ENCODE measurements around the gene ADGRG2.

ADGRG2 gene

GRCh38 chrX:18951032-18951431 lies 171.2 kb downstream of the ADGRG2 start:
- DNase-seq, result no peak

DNA sequence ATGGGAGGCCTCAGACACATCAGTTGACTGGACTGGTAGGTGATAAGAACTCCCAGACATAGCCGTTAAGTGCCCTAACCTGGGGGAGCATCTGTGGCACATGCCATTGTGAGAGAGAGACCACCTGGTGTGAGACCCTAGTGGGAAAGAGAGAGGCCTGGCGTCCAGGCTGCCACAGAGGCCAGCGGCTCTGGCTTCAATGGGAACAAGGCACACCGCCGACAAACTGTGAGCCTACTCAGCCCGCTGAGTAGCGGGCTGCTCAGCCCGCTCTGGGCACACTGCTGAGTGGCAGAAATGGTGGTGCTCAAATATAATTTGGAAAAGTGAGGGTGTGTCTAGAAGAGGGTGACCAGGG lies 172.3 kb downstream of the ADGRG2 start:
- DNase-seq, result no peak

DNA sequence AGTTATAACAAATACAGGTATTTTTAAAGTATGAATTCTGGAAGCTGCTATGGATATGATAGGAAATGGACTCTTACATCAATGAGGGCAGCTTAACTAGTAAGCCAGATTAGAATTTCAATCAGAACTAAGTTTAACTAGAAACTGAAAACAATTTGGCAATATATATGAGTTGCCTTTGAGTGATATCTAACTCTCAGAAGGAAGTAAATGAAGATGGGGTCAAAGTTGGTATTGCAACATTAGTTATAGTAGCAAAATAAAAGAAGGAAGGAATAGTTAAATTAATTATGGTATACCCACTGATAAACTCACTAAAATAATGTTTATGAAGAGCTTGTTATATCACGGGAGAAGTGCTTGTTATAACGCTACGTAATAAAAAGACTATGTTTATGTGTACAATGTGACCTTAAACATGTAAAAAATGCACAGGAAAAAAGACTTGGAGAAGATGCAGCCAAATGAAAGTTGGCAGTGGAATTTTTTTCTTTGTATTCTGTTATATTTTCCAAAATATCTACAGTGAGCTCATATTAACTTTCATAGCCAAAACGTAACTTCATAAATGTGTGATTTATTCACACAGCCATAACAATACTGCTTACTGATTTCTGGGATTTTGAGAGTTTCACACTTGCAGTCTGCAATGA lies 172.9 kb downstream of the ADGRG2 start:
- DNase-seq, result no peak

GRCh38 chrX:18946611-18947010 lies 175.7 kb downstream of the ADGRG2 start:
- DNase-seq, result no peak

GRCh38 chrX:18946157-18946556 lies 176.1 kb downstream of the ADGRG2 start:
- no peak for DNase-seq

- DNase-seq, result no peak
Observed at GRCh38 chrX:18945483-18945882, 176.8 kb downstream of the ADGRG2 start.

- DNase-seq, result no peak
Observed at GRCh38 chrX:18944482-18944881, 177.8 kb downstream of the ADGRG2 start.

- DNase-seq, result no peak
Observed at GRCh38 chrX:18941896-18942295, 180.4 kb downstream of the ADGRG2 start.

Data from 8988T (cell line).